Measurements from ENCODE around the gene GIGYF2.

GRCh38 chr2:232897598-232898408, 200.7 kb downstream of the GIGYF2 start:
- TF ChIP-seq CTCF (IDR thresholded peaks at IDR 0.05), result no peak
- no peak for TF ChIP-seq EP300 (IDR thresholded peaks at IDR 0.05)
- TF ChIP-seq POLR2A (IDR thresholded peaks at IDR 0.05), result no peak
